Activated CD4-positive, alpha-beta memory T cell treated with anti-CD3 and anti-CD28 coated beads for 36 hours (primary cell): ENCODE measurements around the gene TOR2A. TPM values are rescaled to one million over a fixed set of nuclear protein-coding genes. Genes with fewer than 3 reads are reported as not detected.

ENCODE experiments used
- CTCF ChIA-PET: fragments of 350-600 bp; sonication (Branson Sonifier 250); formaldehyde crosslinking; loops from one replicate; lab custom pipeline; 2021; ENCODE audit warnings: antibody characterized with exemption, inconsistent platforms; lab: Charles Lee
- POLR2A ChIA-PET: fragments of 350-600 bp; sonication (Branson Sonifier 250); formaldehyde crosslinking; loops from one replicate; lab custom pipeline; 2021; ENCODE audit warnings: antibody characterized with exemption; lab: Charles Lee
- DNase-seq: peaks from one replicate; pipeline ENCODE4 v3.0.0-alpha.2; 2020
- H3K27ac Mint-ChIP-seq: one replicate; pipeline ENCODE4 v1.8.0; 2021; ENCODE audit warnings: mixed read lengths
- H3K27me3 Mint-ChIP-seq: one replicate; pipeline ENCODE4 v1.8.0; 2021; ENCODE audit warnings: mixed read lengths
- H3K36me3 Mint-ChIP-seq: one replicate; pipeline ENCODE4 v1.8.0; 2021; ENCODE audit warnings: mixed read lengths
- H3K4me1 Mint-ChIP-seq: one replicate; pipeline ENCODE4 v1.8.0; 2021; ENCODE audit warnings: low read depth, mixed read lengths
- H3K4me3 Mint-ChIP-seq: one replicate; pipeline ENCODE4 v1.8.0; 2021; ENCODE audit warnings: mild to moderate bottlenecking, mixed read lengths
- H3K9me3 Mint-ChIP-seq: one replicate; pipeline ENCODE4 v1.8.0; 2021; ENCODE audit warnings: mixed read lengths
- intact Hi-C: fragments of 100-400 bp; cut with micrococcal nuclease; formaldehyde crosslinking; loops from one replicate; pipeline ENCODE4 v1.15.1; 2023
- total RNA-seq, 2 experiments: library from RNA; stranded (reverse); gene quantifications; one replicate each; pipeline ENCODE4 v1.2.3, GENCODE V29; 2021

Gene TOR2A
- total RNA-seq, 2 experiments from 2014 or later = 12.7 to 16.2 TPM

DNA sequence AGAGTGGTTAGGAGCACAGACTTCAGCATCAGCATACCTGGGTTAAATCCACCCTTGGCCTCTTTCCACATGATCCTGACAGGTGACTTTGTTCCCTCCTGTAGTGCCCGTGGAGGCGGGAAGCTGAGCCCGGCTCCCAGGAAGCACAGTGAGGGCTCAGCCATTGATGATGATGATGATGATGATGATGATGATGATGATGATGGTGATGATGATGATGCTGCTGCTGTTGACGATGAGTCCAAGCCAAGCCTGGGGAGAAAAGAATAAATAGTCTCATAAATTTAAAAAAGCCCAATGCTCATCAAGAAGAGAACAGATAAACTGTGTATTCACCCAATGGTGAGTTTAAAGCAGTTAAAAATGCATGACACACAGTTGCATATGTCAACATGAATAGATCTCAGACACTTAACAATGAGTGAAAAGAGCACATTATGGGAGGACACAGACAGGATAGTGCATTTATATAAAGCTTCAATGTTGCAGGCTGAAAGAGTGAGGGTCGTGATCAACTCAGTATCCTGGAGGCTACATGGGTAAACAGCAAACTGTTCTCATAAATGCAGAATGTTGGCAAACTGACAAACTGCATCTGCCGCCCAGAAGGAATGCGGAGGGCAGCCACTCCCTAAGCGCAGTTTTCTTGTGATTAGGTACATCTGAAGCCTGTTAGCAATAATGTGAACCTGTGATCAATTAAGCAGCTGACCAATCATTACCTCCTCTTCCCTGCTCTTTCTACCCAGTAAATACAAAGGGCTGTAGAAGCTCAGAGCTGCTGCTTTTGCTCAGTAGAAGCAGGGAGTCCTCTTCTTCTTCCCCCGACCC, 40.0 kb downstream of the TOR2A start:
- no peaks in the 10 kb centered on the region for H3K9me3 Mint-ChIP-seq
- CTCF ChIA-PET = interaction anchor here (1.6 kb wide), 1 partner anchor 40 kb away, joined by 7 read pairs; the partner anchor contains the start of gene TOR2A
- H3K27me3 Mint-ChIP-seq = no peaks in the 10 kb centered on the region
- no peak for DNase-seq
- intact Hi-C loops = no loop called here
- H3K4me3 Mint-ChIP-seq = no peak overlapping the region
- H3K27ac Mint-ChIP-seq = no peak overlapping the region
- H3K36me3 Mint-ChIP-seq = peaks cover 7% of the 10 kb centered on the region
- H3K4me1 Mint-ChIP-seq = peaks cover 12% of the 10 kb centered on the region
- POLR2A ChIA-PET = no interaction called here

DNA sequence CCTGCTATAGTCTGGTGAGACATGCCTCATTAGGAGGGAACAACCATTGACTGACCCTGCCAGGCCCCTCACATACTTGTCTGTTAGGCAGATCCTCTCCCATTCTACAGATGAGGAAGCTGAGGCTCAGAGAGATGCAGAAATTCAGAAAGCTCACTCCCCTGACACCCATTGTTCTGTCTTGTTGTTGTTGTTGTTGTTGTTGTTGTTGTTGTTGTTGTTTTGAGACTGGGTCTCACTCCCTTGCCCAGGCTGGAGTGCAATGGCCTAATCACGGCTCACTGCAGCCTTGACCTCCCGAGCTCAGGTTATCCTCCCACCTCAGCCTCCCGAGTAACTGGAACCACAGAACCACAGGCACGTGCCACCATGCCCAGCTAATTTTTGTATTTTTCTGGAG, 41.4 kb downstream of the TOR2A start:
- ChIA-PET CTCF (interaction anchor here (1.6 kb wide), 1 partner anchor 41 kb away, joined by 7 read pairs; the partner anchor contains the start of gene TOR2A), POLR2A (no interaction called here)
- Mint-ChIP-seq H3K27me3 (no peaks in the 10 kb centered on the region), H3K9me3 (no peaks in the 10 kb centered on the region), H3K27ac (no peak overlapping the region), H3K4me3 (no peak overlapping the region), H3K36me3 (peaks cover 7% of the 10 kb centered on the region), H3K4me1 (no peaks in the 10 kb centered on the region)
- DNase-seq = no peak
- intact Hi-C loops = no loop called here

DNA sequence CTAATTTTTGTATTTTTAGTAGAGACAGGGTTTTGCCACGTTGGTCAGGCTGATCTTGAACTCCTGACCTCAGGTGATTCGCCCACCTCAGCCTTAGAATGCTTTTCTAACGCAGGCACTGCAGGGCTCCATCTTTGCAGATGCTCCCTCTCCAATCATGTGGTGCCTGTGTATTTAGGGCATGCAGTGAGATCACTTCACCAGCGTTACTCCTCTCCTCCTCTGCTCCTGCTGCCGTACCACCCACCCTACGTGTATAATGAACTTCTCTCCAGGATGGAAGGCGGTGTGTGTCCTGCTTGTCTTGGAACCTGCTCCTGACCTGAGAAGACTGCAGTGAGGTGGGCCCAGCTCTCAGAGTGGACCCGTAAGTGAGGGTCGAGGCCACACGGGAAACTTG, 42.0 kb downstream of the TOR2A start:
- H3K4me3 Mint-ChIP-seq = no peak overlapping the region
- H3K4me1 Mint-ChIP-seq = no peaks in the 10 kb centered on the region
- H3K9me3 Mint-ChIP-seq = no peaks in the 10 kb centered on the region
- POLR2A ChIA-PET = no interaction called here
- intact Hi-C loops = no loop called here
- H3K27me3 Mint-ChIP-seq = no peaks in the 10 kb centered on the region
- no peak for DNase-seq
- H3K36me3 Mint-ChIP-seq = peaks cover 7% of the 10 kb centered on the region
- H3K27ac Mint-ChIP-seq = no peak overlapping the region
- CTCF ChIA-PET = no interaction called here

DNA sequence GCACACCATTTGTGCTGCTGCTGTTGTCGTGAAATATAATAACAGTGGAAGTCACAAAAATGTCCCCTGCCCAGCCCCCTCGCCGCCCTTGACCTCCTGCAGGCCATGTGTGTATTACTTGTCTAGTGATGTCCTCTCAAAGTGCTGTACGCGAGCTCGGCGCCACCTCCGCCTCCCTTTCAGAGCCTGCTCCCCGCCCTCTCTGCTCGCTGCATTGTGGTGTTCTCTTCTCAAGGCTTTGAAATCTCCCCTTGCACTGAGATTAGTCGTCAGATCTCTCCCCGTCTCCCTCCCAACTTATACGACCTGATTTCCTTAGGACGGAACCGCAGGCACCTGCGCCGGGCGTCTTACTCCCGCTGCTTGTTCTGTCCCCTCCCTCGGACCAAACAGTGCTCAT, 43.0 kb downstream of the TOR2A start:
- H3K4me3 Mint-ChIP-seq = no peak overlapping the region
- ChIA-PET CTCF (no interaction called here), POLR2A (no interaction called here)
- H3K27me3 Mint-ChIP-seq = no peaks in the 10 kb centered on the region
- H3K36me3 Mint-ChIP-seq = peaks cover 7% of the 10 kb centered on the region
- intact Hi-C loops = no loop called here
- no peaks in the 10 kb centered on the region for H3K4me1 Mint-ChIP-seq
- H3K27ac Mint-ChIP-seq = no peak overlapping the region
- DNase-seq = no peak
- no peaks in the 10 kb centered on the region for H3K9me3 Mint-ChIP-seq

DNA sequence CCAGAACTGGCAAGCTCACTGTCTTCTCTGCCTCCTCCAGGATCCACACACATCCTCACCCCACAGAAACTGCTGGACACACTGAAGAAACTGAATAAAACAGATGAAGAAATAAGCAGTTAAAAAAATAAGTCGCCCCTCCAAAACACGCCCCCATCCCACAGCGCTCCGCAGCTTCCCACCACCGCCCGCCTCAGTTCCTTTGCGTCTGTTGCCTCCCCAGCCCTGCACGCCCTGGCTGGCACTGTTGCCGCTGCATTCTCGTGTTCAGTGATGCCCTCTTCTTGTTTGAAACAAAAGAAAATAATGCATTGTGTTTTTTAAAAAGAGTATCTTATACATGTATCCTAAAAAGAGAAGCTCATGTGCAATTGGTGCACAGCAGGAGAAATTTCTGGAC, 44.4 kb downstream of the TOR2A start:
- CTCF ChIA-PET = interaction anchor here (1.6 kb wide), 1 partner anchor 179 kb away, joined by 4 read pairs; no protein-coding TSS in a partner anchor
- peaks cover 7% of the 10 kb centered on the region for H3K36me3 Mint-ChIP-seq

DNA sequence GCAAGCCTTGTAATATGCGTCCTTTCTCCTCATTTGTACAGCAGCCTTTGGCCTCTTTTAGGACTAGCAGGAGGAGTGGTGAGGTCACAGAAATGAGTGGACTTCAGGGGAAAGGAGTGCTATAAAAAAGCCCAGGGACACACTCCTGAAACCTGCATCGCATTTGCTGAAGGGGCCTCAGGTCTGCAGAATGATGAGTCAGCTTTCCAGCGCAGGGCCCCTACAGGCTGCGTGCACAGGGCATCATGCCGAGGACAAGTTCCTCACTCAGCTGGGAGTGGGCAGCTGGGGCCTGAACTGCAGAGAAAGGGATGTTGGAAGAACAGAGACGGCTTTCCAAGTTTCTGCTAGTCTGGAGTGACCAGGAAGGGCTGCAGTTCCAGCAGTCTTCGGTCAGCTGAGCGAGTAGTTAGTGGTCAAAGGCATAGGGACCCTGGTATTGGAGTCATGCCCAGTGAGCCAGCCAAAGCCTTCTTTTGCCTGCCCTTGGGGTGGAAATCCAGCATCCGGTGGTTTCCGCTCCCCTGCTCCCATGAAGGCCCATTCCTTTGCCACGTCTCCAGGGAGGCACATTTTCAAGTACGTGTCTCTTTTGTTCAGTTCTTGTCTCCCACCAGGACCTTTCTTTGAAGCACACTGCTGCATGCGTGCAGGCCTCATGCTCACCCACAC, 45.6 kb downstream of the TOR2A start:
- intact Hi-C loops = no loop called here
- DNase-seq = no peak
- Mint-ChIP-seq H3K4me1 (no peaks in the 10 kb centered on the region), H3K27me3 (no peaks in the 10 kb centered on the region), H3K36me3 (peaks cover 7% of the 10 kb centered on the region), H3K27ac (no peak overlapping the region), H3K9me3 (no peaks in the 10 kb centered on the region), H3K4me3 (no peak overlapping the region)
- ChIA-PET CTCF (no interaction called here), POLR2A (no interaction called here)

More for the DNA sequence above, 44.4 kb downstream of the TOR2A start:
- no peaks in the 10 kb centered on the region for H3K4me1 Mint-ChIP-seq
- POLR2A ChIA-PET = no interaction called here
- no peaks in the 10 kb centered on the region for H3K27me3 Mint-ChIP-seq
- no peak overlapping the region for H3K27ac Mint-ChIP-seq
- no peaks in the 10 kb centered on the region for H3K9me3 Mint-ChIP-seq
- no peak for DNase-seq
- H3K4me3 Mint-ChIP-seq = no peak overlapping the region
- intact Hi-C loops = no loop called here

DNA sequence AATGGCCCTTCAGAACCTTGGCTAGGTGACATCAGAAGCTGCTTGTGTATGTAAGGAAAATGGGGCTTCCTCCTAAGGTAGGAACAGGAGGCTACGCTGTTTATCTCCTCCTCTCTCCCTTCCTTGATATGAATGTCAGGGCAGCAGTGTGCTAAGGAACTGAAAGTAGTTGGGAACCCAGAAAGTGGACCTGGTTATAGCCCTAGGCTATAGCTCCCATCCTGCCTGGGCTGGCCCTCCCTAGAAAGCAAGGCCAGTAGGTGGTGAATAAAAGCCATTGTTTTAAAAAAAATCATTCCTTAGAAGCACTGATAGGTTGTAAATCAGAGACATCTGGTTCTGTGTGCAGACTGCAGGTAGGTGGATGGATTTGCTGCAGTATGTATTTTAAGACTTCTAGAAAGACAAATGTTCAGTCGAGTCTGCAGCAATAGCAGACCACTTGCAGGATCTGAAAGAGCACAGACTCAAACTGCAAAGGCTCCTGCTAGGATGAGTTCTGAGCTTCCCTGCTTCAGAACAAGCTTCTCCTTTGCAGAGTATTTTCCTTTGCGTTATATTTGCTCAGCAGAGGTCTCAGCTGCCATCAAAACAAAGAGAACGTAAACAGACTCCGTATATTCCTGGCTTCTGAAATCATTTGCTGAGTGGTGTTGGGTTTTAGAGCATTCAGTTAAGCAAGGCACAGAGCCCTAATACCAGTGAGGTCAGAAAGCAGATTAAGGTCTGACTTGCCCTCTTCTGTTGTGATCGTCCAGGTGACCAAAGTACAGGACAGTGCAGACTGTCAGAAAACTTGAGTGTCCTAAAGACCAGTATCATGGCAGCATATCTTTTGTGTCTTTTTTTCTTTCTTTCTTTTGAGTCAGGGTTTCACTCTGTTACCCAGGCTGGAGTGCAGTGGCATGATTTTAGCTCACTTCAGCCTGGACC, 48.4 kb downstream of the TOR2A start:
- Mint-ChIP-seq H3K27ac (no peak overlapping the region), H3K27me3 (no peaks in the 10 kb centered on the region), H3K4me1 (no peaks in the 10 kb centered on the region), H3K9me3 (no peaks in the 10 kb centered on the region), H3K4me3 (no peak overlapping the region), H3K36me3 (no peaks in the 10 kb centered on the region)
- DNase-seq = no peak
- CTCF ChIA-PET = interaction anchor here (1.5 kb wide), 1 partner anchor 17 kb away, joined by 4 read pairs; no protein-coding TSS in a partner anchor
- POLR2A ChIA-PET = no interaction called here
- intact Hi-C loops = no loop called here

DNA sequence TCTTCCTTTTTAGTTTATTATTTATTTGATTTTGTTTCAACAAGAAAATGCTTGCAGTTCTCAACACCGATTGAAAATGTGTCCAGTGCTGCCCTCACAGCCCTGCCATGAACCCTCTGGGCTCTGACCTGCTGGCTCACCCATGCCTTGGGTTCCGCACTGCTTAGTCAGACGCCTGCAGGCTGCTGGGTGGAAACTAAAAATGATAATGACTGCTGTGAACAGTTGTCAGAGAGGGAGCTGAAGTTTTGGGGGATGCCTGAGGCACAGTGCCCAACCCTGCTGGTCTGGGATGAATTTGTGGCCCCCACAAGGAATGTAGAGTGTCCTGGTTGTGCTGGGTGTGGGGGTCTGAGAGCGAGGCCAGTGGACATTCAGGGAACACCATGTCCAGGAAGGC, 50.5 kb downstream of the TOR2A start:
- H3K9me3 Mint-ChIP-seq = no peaks in the 10 kb centered on the region
- no peak for DNase-seq
- no peaks in the 10 kb centered on the region for H3K27me3 Mint-ChIP-seq
- POLR2A ChIA-PET = no interaction called here
- no peak overlapping the region for H3K27ac Mint-ChIP-seq
- CTCF ChIA-PET = interaction anchor here (0.7 kb wide), 1 partner anchor 162 kb away, joined by 5 read pairs; no protein-coding TSS in a partner anchor
- peaks cover 4% of the 10 kb centered on the region for H3K36me3 Mint-ChIP-seq
- H3K4me3 Mint-ChIP-seq = no peak overlapping the region
- intact Hi-C loops = no loop called here
- no peaks in the 10 kb centered on the region for H3K4me1 Mint-ChIP-seq

DNA sequence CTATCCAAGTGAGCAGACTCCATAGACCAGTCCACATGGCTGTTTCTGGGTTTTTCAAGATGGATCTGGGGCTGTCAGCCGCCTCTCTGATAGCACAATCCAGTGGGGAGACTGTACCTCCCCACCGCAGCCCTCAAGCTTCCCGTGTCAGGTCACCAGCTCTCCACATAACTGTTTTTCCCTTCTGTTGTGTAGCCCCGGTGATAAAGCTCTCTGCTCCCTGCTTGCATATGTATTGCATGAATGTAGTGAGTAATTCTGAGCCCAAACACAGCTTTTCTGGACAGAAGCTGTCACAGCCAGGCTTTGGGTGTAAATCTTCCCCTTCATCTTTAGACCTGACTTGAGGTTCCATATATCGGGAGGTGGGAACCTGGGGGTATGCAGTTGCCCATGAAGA, 51.4 kb downstream of the TOR2A start:
- ChIA-PET CTCF (interaction anchor here (1.2 kb wide), 1 partner anchor 186 kb away, joined by 3 read pairs; no protein-coding TSS in a partner anchor), POLR2A (no interaction called here)
- DNase-seq = no peak
- H3K4me1 Mint-ChIP-seq = no peaks in the 10 kb centered on the region
- H3K4me3 Mint-ChIP-seq = no peak overlapping the region
- H3K36me3 Mint-ChIP-seq = peaks cover 4% of the 10 kb centered on the region
- no peaks in the 10 kb centered on the region for H3K9me3 Mint-ChIP-seq
- no peak overlapping the region for H3K27ac Mint-ChIP-seq
- intact Hi-C loops = no loop called here
- no peaks in the 10 kb centered on the region for H3K27me3 Mint-ChIP-seq

DNA sequence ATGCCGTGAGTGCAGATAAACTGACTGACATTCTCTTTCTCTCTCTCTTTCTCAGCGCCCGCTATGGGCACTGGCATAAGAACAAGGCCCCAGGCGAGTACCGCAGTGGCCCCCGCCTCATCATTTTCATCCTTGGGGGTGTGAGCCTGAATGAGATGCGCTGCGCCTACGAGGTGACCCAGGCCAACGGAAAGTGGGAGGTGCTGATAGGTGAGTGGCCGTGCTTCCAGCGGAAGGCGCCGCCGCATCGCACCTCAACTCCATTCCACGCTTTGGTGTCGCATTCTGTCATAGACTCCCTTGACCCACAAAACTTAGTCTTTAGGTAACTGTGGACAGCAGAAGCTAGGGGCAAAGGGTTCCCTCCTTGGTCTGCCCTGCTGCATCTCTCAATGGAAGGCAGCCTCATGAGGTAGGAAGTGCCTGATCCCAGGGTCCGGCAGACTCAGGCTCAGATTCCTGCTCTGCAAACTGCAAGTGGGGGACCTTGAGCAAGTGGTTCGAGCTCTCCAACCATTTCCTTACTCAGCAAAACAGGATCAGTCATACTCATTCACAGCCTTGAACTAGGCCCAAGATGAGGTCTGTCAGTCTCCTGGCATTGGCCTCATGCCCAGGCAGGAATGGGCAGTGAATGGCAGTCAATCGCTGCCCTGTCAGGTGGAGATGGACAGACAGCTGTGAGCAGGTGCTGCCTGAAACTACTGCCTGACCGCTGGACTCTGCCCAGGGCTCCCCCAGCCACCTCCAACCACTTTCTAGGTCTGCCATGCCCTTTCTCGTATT, 52.5 kb downstream of the TOR2A start:
- no peak overlapping the region for H3K4me3 Mint-ChIP-seq
- ChIA-PET CTCF (interaction anchor here (1.2 kb wide), 1 partner anchor 187 kb away, joined by 3 read pairs; no protein-coding TSS in a partner anchor), POLR2A (no interaction called here)
- no peak overlapping the region for H3K27ac Mint-ChIP-seq
- H3K4me1 Mint-ChIP-seq = no peaks in the 10 kb centered on the region
- DNase-seq = no peak
- intact Hi-C loops = no loop called here
- peaks cover 4% of the 10 kb centered on the region for H3K36me3 Mint-ChIP-seq
- no peaks in the 10 kb centered on the region for H3K27me3 Mint-ChIP-seq
- no peaks in the 10 kb centered on the region for H3K9me3 Mint-ChIP-seq
